Lung (tissue), 12 donors: ENCODE measurements around the gene CTR9. TPM values are rescaled to one million over a fixed set of nuclear protein-coding genes. Genes with fewer than 3 reads are reported as not detected.

ENCODE experiments used
- ATAC-seq: fragments of 200-7000 bp; cut with Tn5 transposase; one replicate; pipeline ENCODE4 v1.9.1; 2020; ENCODE audit warnings: moderate number of reproducible peaks; ENCODE audit not compliant: insufficient read depth, low FRiP score
- DNase-seq, 3 donors: peaks; one replicate each; pipeline ENCODE4 v3.0.0-alpha.2; 2013 to 2017
- H3K27ac ChIP-seq, 2 donors: one replicate each; pipeline ENCODE4 v1.5.1; 2013; ENCODE audit warnings: mild to moderate bottlenecking in 2 of 2, moderate library complexity in 2 of 2, control low read depth in 1 of 2, inconsistent platforms in 1 of 2, low read depth in 1 of 2, low read length in 1 of 2
- H3K27me3 ChIP-seq, 3 donors: one replicate each; pipeline ENCODE4 v1.5.1; 2013; ENCODE audit warnings: low read length in 2 of 3; ENCODE audit not compliant: control insufficient read depth in 3 of 3, insufficient read depth in 3 of 3
- H3K36me3 ChIP-seq, 4 donors: one replicate each; pipeline ENCODE4 v1.5.1; 2013; ENCODE audit warnings: low read length in 4 of 4, mild to moderate bottlenecking in 1 of 4, moderate library complexity in 1 of 4; ENCODE audit not compliant: control insufficient read depth in 4 of 4, insufficient read depth in 4 of 4
- H3K4me1 ChIP-seq, 5 donors: one replicate each; pipeline ENCODE4 v1.5.1; 2013; ENCODE audit warnings: low read length in 5 of 5, mild to moderate bottlenecking in 2 of 5, moderate library complexity in 1 of 5; ENCODE audit not compliant: control insufficient read depth in 5 of 5, insufficient read depth in 5 of 5
- H3K4me3 ChIP-seq: one replicate; pipeline ENCODE4 v1.5.1; 2013; ENCODE audit warnings: mild to moderate bottlenecking, control low read depth, moderate library complexity
- H3K9ac ChIP-seq, 2 donors: one replicate each; pipeline ENCODE4 v1.5.1; 2013; ENCODE audit warnings: low read length in 2 of 2, control low read depth in 1 of 2; ENCODE audit not compliant: insufficient read depth in 1 of 2
- H3K9me3 ChIP-seq, 4 donors: one replicate each; pipeline ENCODE4 v1.5.1; 2013; ENCODE audit warnings: low read length in 3 of 4, mild to moderate bottlenecking in 1 of 4, moderate library complexity in 1 of 4; ENCODE audit not compliant: control insufficient read depth in 4 of 4, insufficient read depth in 3 of 4
- WGBS, 2 donors: extraction: QIAGEN DNeasy Blood & Tissue Kit; methylation state at CpG; one replicate each; pipeline ENCODE4 v1.1.7; 2013; 5-methylcytosine and 5-hydroxymethylcytosine counted together
- polyA plus RNA-seq, 2 donors: library from polyadenylated mRNA; stranded (reverse); fragments of 200-250 nt; gene quantifications; one replicate each; pipeline ENCODE4 v1.2.1, GENCODE V29; 2013
- total RNA-seq, 2 donors: library from RNA; depleted of rRNA in 1 of 2; stranded (reverse); fragments of >200 nt in 1 of 2; gene quantifications; one replicate each; pipeline ENCODE4 v1.2.1, GENCODE V29; 2014 to 2021
- TF ChIP-seq, protein P1 (sequence below): IDR thresholded peaks from 2 replicates; pipeline ENCODE4 v1.5.1; 2012; ENCODE audit warnings: mild to moderate bottlenecking; ENCODE audit errors: control extremely low read depth, extremely low read depth
- donor health status: control.
- donor health status: control.
- donor health status: Bipolar disorder and iron deficiency.
- donor health status: healthy.
- donor health status: DM: yes; HTN: yes; CAD: no.

CTR9 gene
- total and polyA plus RNA-seq, 4 donors = 13.2 to 40.0 (median 22.1) TPM

DNA sequence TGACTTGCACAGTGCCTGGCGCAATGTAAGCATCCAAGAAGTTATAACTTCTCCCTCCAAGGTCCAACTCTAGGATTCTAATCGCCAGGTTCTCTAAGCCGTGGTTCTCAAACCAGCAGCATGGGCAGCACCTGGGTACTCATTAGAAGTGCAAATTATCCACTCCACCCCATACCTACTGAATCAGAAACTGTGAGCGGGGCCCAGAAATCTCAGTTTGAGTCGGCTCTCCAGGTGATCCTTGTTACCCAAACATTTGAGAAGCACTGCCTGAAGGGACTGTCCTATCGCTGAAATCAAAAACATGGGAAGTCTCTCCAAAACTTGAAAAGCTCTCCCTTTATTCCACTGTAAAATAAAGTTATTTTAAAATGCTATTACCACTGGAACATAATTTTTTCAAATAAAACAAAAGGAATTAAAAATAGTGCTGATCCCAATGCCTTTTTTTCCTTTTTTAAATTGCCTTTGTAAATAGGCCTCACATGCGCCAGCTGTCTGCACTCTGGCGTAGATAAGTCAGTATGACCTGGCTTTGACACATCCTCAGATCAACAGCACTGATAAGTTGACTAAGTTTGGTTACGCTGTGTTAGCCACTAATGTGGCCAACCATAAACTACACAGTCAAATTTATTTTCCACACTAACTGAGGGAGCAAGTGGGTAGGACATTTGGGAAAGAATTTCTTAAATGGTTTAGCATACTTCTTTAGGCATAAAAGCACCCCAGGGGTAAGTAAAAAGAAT is 8.4 kb upstream of the CTR9 start:
- Histone ChIP-seq H3K9me3 (no peaks in the 10 kb centered on the region), H3K4me1 (peaks cover 0 to 6% (median 0%) of the 10 kb centered on the region in 5 donors), H3K27ac (no peak overlapping the region), H3K27me3 (no peaks in the 10 kb centered on the region), H3K9ac (no peak overlapping the region), H3K36me3 (no peaks in the 10 kb centered on the region), H3K4me3 (no peak overlapping the region)
- WGBS, 2 donors = 78 to 79% methylated on average over 9 of the region's 9 CpGs
- no peak for DNase-seq
- TF ChIP-seq, protein P1, sequence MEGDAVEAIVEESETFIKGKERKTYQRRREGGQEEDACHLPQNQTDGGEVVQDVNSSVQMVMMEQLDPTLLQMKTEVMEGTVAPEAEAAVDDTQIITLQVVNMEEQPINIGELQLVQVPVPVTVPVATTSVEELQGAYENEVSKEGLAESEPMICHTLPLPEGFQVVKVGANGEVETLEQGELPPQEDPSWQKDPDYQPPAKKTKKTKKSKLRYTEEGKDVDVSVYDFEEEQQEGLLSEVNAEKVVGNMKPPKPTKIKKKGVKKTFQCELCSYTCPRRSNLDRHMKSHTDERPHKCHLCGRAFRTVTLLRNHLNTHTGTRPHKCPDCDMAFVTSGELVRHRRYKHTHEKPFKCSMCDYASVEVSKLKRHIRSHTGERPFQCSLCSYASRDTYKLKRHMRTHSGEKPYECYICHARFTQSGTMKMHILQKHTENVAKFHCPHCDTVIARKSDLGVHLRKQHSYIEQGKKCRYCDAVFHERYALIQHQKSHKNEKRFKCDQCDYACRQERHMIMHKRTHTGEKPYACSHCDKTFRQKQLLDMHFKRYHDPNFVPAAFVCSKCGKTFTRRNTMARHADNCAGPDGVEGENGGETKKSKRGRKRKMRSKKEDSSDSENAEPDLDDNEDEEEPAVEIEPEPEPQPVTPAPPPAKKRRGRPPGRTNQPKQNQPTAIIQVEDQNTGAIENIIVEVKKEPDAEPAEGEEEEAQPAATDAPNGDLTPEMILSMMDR = no peak
- ATAC-seq = no peak

DNA sequence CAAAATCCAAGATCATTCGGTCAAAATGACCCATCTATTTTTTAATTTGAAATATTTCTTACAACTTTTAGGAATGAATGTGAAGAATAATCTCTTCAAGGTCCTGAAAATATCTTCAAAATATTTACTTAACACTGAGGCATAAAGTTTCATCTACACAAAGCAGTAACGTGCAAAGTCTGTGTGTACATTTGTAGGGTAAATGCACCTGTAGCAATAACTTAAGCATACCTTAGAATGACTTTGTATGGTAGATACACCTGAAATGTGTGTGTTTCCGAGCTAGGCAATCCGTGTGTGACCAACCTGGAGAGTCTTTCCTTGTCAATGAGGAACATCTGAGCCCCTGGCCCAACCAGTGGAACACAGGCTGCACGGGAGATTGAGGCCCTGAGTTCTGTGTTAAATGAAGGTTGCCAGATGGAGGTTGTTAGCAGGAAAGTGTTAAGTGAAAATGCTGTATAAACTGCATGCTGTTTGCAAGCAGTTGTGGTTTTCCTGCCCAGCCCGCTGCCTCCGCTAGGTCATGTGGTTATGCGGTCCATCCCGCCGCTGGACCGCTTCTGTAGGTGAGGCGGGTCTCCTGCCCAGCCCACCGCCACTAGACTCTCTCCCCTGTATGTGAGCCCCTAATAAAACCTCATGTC is 7.6 kb upstream of the CTR9 start:
- Histone ChIP-seq H3K9ac (no peak overlapping the region), H3K4me1 (peaks cover 0 to 6% (median 0%) of the 10 kb centered on the region in 5 donors), H3K4me3 (no peak overlapping the region), H3K36me3 (no peaks in the 10 kb centered on the region), H3K27me3 (no peaks in the 10 kb centered on the region), H3K9me3 (no peaks in the 10 kb centered on the region), H3K27ac (no peak overlapping the region)
- DNase-seq = no peak
- WGBS, 2 donors = 43 to 58% methylated on average over 13 of the region's 13 CpGs
- TF ChIP-seq, protein P1 = no peak
- no peak for ATAC-seq

- no peaks in the 10 kb centered on the region for H3K9me3 ChIP-seq
- TF ChIP-seq, protein P1 = no peak
- no peak overlapping the region for H3K4me3 ChIP-seq
- H3K9ac ChIP-seq = no peak overlapping the region
- WGBS, 2 donors = 65 to 66% methylated on average over 3 of the region's 3 CpGs
- DNase-seq = no peak
- peaks cover 0 to 6% (median 0%) of the 10 kb centered on the region in 5 donors for H3K4me1 ChIP-seq
- no peak for ATAC-seq
- H3K27ac ChIP-seq = no peak overlapping the region
- H3K36me3 ChIP-seq = no peaks in the 10 kb centered on the region
- no peaks in the 10 kb centered on the region for H3K27me3 ChIP-seq
Measured at GRCh38 chr11:10744206-10744605, 6.8 kb upstream of the CTR9 start.
